Fibroblast of lung (primary cell): ENCODE data around the gene OR13J1. TPM values are rescaled to one million over a fixed set of nuclear protein-coding genes. Genes with fewer than 3 reads are reported as not detected.

Experiments used
- DNase-seq, 2 donors: peaks; one replicate each; pipeline versions ENCODE4 v3.0.0 to v3.0.0-alpha.2; 2010; ENCODE audit warnings: low read depth in 2 of 2
- H2AFZ ChIP-seq: 2 replicates; pipeline ENCODE4 v1.5.1; 2012; ENCODE audit warnings: low read length, control low read depth, inconsistent platforms
- H3K27ac ChIP-seq: 2 replicates; pipeline ENCODE4 v1.5.1; 2011; ENCODE audit warnings: low read length, control low read depth; ENCODE audit not compliant: insufficient read depth
- H3K27me3 ChIP-seq: 2 replicates; pipeline ENCODE4 v1.5.1; 2011; ENCODE audit warnings: mild to moderate bottlenecking, low read length; ENCODE audit not compliant: control insufficient read depth, insufficient read depth
- H3K36me3 ChIP-seq: 2 replicates; pipeline ENCODE4 v1.5.1; 2011; ENCODE audit warnings: low read length; ENCODE audit not compliant: control insufficient read depth, insufficient read depth
- H3K4me1 ChIP-seq: 2 replicates; pipeline ENCODE4 v1.5.1; 2011; ENCODE audit warnings: low read length; ENCODE audit not compliant: control insufficient read depth, insufficient read depth; ENCODE audit errors: extremely low read depth
- H3K4me2 ChIP-seq: 2 replicates; pipeline ENCODE4 v1.5.1; 2011; ENCODE audit warnings: low read length, control low read depth; ENCODE audit not compliant: insufficient read depth; ENCODE audit errors: extremely low read depth
- H3K4me3 ChIP-seq, 4 experiments: fragments of 200-600 bp in 1 of 4; sonication (generic) in 1 of 4; replicated peaks in 1 of 4; 2 replicates each; pipeline ENCODE4 v1.5.1; 2011 to 2016; ENCODE audit warnings: low read length in 4 of 4, low read depth in 3 of 4, mild to moderate bottlenecking in 3 of 4, control low read depth in 2 of 4, inconsistent platforms in 1 of 4, mixed read lengths in 1 of 4; ENCODE audit not compliant: insufficient read depth in 1 of 4; ENCODE audit errors: control extremely low read depth in 1 of 4
- H3K79me2 ChIP-seq: 2 replicates; pipeline ENCODE4 v1.5.1; 2012; ENCODE audit warnings: mild to moderate bottlenecking, low read length, inconsistent platforms; ENCODE audit not compliant: control insufficient read depth, insufficient read depth
- H3K9ac ChIP-seq: 2 replicates; pipeline ENCODE4 v1.5.1; 2011; ENCODE audit warnings: mild to moderate bottlenecking, low read length, control low read depth; ENCODE audit not compliant: insufficient read depth
- H3K9me3 ChIP-seq: 2 replicates; pipeline ENCODE4 v1.5.1; 2012; ENCODE audit warnings: low read depth, low read length; ENCODE audit not compliant: control insufficient read depth, insufficient read depth
- H4K20me1 ChIP-seq: 2 replicates; pipeline ENCODE4 v1.5.1; 2011; ENCODE audit warnings: low read length; ENCODE audit not compliant: control insufficient read depth, insufficient read depth; ENCODE audit errors: extremely low read depth
- EZH2 ChIP-seq: IDR thresholded peaks from 2 replicates; pipeline ENCODE4 v1.5.1; 2012; ENCODE audit warnings: low read length, control low read depth, mild to moderate bottlenecking; ENCODE audit errors: missing control alignments
- polyA plus RNA-seq, 2 donors: library from polyadenylated mRNA; depleted of rRNA in 1 of 2; stranded (reverse) in 1 of 2; unstranded in 1 of 2; fragments of >200 nt; gene quantifications; 2 replicates each; pipeline ENCODE4 v1.2.1, GENCODE V29; 2011 to 2012; ENCODE audit warnings: missing spikeins in 1 of 2
- total RNA-seq: library from RNA; depleted of rRNA; stranded (reverse); fragments of >200 nt; gene quantifications from 2 replicates; pipeline ENCODE4 v1.2.1, GENCODE V29; 2014
- TF ChIP-seq, protein P1 (sequence below), 2 donors: IDR thresholded peaks in 1 of 2; conservative IDR thresholded peaks in 1 of 2; 1 replicate in 1 of 2; 2 replicates in 1 of 2; pipeline ENCODE4 v1.5.1; 2011 to 2012; ENCODE audit warnings: low read length in 2 of 2, control low read depth in 1 of 2, inconsistent platforms in 1 of 2, low read depth in 1 of 2, mild to moderate bottlenecking in 1 of 2

Gene OR13J1
- total and polyA plus RNA-seq, 2 donors (not counting 1 experiment from before 2014, with no cell fraction given), result not detected

DNA sequence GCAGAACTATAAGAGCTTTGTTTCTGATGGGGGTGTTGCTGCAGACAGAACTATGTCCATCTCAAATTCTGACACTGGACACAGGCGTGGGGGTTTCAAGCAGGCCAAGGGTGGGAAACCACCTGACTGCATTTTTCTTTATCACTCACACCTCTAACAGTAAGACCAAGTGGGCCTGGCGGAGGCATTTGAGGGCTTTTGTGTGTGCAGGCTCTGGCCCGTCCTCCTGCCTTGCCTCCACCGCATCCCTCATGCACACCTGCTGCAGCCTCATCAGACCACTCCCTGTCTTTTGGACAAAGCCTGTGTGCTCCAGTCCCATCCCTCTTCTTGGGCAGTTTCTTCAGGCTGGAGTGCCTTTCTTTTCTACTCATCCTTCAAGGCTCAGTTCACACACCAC is 7.9 kb downstream of the OR13J1 start:
- TF ChIP-seq, protein P1, sequence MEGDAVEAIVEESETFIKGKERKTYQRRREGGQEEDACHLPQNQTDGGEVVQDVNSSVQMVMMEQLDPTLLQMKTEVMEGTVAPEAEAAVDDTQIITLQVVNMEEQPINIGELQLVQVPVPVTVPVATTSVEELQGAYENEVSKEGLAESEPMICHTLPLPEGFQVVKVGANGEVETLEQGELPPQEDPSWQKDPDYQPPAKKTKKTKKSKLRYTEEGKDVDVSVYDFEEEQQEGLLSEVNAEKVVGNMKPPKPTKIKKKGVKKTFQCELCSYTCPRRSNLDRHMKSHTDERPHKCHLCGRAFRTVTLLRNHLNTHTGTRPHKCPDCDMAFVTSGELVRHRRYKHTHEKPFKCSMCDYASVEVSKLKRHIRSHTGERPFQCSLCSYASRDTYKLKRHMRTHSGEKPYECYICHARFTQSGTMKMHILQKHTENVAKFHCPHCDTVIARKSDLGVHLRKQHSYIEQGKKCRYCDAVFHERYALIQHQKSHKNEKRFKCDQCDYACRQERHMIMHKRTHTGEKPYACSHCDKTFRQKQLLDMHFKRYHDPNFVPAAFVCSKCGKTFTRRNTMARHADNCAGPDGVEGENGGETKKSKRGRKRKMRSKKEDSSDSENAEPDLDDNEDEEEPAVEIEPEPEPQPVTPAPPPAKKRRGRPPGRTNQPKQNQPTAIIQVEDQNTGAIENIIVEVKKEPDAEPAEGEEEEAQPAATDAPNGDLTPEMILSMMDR (conservative IDR thresholded peaks at IDR 0.05 in 1 of 2, IDR thresholded peaks at IDR 0.05 in 1 of 2; ENCODE audit: low read depth in 1 of 2, low read length in 2 of 2), result no peak
- no peak for TF ChIP-seq EZH2

DNA sequence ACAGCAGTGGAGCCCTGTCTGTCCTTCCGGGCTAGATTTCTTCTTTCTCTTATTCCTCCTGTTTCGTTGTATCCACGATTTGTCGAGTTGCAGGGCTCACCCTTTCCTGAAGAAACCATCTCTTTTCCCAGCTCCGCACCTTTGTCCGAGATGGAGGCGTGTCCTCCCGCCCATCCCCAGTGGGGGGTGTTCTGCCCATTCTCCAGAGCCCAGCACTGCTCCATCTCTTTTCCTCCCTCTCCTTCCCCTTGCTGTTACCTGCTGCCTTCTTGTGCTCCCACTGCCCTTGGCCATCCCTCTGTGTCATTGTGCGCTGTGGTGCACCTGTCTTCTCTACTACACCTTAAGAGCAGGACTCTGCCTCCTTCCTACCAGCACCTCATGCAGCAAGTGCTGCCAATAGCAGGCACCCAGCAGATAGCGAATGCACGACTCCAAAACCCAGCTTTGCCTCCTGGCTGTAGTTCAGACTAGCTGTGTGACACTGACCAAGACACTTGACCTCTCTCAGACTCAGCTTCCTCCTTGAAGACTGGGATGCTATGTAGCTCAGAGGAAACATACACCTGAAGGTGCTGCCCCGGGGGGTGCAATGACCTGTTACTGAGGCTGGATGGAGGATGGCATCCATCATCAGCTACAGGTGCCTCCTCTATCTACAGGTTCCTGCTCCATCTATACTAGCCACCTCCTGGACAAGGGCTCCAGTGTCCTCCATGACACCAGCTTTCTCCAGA is 8.9 kb downstream of the OR13J1 start:
- Histone ChIP-seq H2AFZ (no peak overlapping the region), H3K4me1 (no peaks in the 10 kb centered on the region), H3K36me3 (no peaks in the 10 kb centered on the region), H3K4me2 (no peak overlapping the region), H3K9me3 (no peaks in the 10 kb centered on the region), H3K79me2 (no peaks in the 10 kb centered on the region), H3K4me3 (no peak overlapping the region), H3K27ac (no peak overlapping the region), H3K9ac (no peak overlapping the region), H3K27me3 (peaks cover 30% of the 10 kb centered on the region), H4K20me1 (no peaks in the 10 kb centered on the region)
- no peak for TF ChIP-seq EZH2
- TF ChIP-seq, protein P1 (conservative IDR thresholded peaks at IDR 0.05 in 1 of 2, IDR thresholded peaks at IDR 0.05 in 1 of 2; ENCODE audit: low read depth in 1 of 2, low read length in 2 of 2), result no peak
- no peak for DNase-seq

More for the DNA sequence above, 7.9 kb downstream of the OR13J1 start:
- Histone ChIP-seq H3K9ac (no peak overlapping the region), H3K79me2 (no peaks in the 10 kb centered on the region), H3K9me3 (no peaks in the 10 kb centered on the region), H3K4me1 (no peaks in the 10 kb centered on the region), H3K27me3 (peaks cover 30% of the 10 kb centered on the region), H3K4me3 (no peak overlapping the region), H3K4me2 (no peak overlapping the region), H4K20me1 (no peaks in the 10 kb centered on the region), H3K36me3 (no peaks in the 10 kb centered on the region), H2AFZ (no peak overlapping the region), H3K27ac (no peak overlapping the region)
- no peak for DNase-seq

DNA sequence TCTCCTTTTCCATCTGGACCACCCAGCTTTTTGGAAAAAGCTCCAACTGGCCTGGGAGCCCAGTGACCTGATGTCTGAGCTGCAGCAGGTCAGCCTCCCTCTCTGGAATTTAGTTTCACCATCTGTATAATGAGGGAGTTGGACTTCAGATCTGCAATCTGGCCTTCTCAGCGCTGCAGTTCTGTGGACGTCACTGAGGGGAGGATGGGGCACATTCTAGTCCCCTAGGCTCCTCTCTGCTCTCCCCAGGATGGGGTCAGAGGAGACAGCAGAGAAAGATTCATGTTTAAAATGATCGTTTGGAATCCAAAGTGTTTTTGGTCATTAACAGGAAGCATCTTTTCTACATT is 10.2 kb downstream of the OR13J1 start:
- no peak overlapping the region for H3K4me2 ChIP-seq
- no peaks in the 10 kb centered on the region for H3K9me3 ChIP-seq
- no peaks in the 10 kb centered on the region for H4K20me1 ChIP-seq
- no peaks in the 10 kb centered on the region for H3K79me2 ChIP-seq
- no peaks in the 10 kb centered on the region for H3K36me3 ChIP-seq
- H3K4me1 ChIP-seq, result no peaks in the 10 kb centered on the region
- TF ChIP-seq, protein P1 (conservative IDR thresholded peaks at IDR 0.05 in 1 of 2, IDR thresholded peaks at IDR 0.05 in 1 of 2; ENCODE audit: low read depth in 1 of 2, low read length in 2 of 2), result no peak
- no peak for TF ChIP-seq EZH2
- H2AFZ ChIP-seq, result no peak overlapping the region
- H3K27ac ChIP-seq, result no peak overlapping the region
- H3K27me3 ChIP-seq, result peaks cover 30% of the 10 kb centered on the region
- no peak overlapping the region for H3K9ac ChIP-seq
- no peak for DNase-seq
- H3K4me3 ChIP-seq, result no peak overlapping the region
